Mucosa of descending colon (tissue), 3 donors: ENCODE data around the gene IRF7. TPM values are rescaled to one million over a fixed set of nuclear protein-coding genes. Genes with fewer than 3 reads are reported as not detected.

Source experiments
- ATAC-seq: fragments of 200-7000 bp; cut with Tn5 transposase; one replicate; pipeline ENCODE4 v1.9.1; 2020; ENCODE audit warnings: mild to moderate bottlenecking, moderate library complexity
- DNase-seq, 3 donors: peaks; one replicate each; pipeline ENCODE4 v3.0.0-alpha.2; 2020
- H3K36me3 ChIP-seq: fragments of 200-600 bp; one replicate; pipeline ENCODE4 v1.8.0; 2021; ENCODE audit warnings: low read depth, mild to moderate bottlenecking
- H3K4me1 ChIP-seq: fragments of 200-600 bp; one replicate; pipeline ENCODE4 v1.8.0; 2021; ENCODE audit warnings: low read depth, mild to moderate bottlenecking
- H3K4me3 ChIP-seq: fragments of 200-600 bp; one replicate; pipeline ENCODE4 v1.8.0; 2021; ENCODE audit warnings: mild to moderate bottlenecking
- H3K9me3 ChIP-seq: fragments of 200-600 bp; one replicate; pipeline ENCODE4 v1.8.0; 2021; ENCODE audit warnings: mild to moderate bottlenecking
- intact Hi-C, 2 donors: fragments of 100-400 bp; cut with DNase I in 1 of 2; cut with micrococcal nuclease in 1 of 2; formaldehyde crosslinking; loops; one replicate each; pipeline versions ENCODE4 v1.11.0 to v1.11.1; 2022; cut with DNase I, micrococcal nuclease
- total RNA-seq, 3 donors: library from RNA; stranded (reverse); fragmentation: NEBNext Ultra II Directional in 2 of 3; extraction: Animal tissue kit (Norgen Biotek cat#: 25700) in 2 of 3; gene quantifications; one replicate each; pipeline versions ENCODE4 v1.2.1 to v1.2.4, GENCODE V29; 2021 to 2023
- TF ChIP-seq, protein P1 (sequence below): fragments of 200-600 bp; IDR thresholded peaks from one replicate; pipeline ENCODE4 v1.8.0; 2022; ENCODE audit warnings: antibody characterized with exemption, mild to moderate bottlenecking
- donor health status: DM: no; HTN: no; CAD: no; lungs with moderate emphysema.
- donor health status: DM: no; HTN: no; CAD: no.
- donor health status: DM: no; HTN: yes; CAD: no.

Gene IRF7
- total RNA-seq, 3 donors from 2014 or later = 26.9 to 36.1 (median 27.8) TPM

DNA sequence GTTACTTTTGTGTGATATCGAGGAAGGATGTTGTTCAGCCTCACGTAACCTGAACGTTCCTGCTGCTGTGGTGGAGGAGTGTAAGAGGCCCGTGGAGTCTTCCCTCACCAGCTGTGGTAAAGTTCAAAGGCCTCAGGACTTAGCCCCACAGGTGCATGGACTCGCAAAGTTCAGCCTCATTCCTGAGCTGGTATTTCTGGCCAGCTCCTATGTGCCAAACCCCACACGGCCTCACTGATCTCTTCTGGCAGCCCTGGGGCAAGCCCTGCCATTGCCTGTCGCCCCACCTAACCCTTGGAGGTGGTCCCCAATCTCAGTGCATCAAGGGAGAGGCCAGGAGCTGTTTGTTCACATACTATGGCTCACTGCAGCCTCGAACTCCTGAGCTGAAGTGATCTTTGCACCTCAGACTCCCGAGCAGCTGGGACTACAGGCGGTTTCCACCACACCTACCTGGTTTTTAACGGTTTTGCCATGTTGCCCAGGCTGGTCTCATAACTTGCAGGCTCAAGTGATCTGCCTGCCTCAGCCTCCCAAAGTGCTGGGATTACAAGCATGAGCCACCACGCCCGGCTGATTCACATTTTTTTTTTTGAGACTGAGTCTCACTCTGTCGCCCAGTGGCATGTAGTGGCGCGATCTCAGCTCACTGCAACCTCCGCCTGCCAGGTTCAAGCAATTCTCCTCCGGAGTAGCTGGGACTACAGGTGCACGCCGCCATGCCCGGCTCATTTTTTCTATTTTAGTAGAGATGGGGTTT lies 37.3 kb downstream of the IRF7 start:
- Histone ChIP-seq H3K4me3 (no peak overlapping the region), H3K4me1 (peaks cover 34% of the 10 kb centered on the region), H3K36me3 (no peaks in the 10 kb centered on the region), H3K9me3 (no peaks in the 10 kb centered on the region)
- intact Hi-C loops = no loop called here
- TF ChIP-seq, protein P1, sequence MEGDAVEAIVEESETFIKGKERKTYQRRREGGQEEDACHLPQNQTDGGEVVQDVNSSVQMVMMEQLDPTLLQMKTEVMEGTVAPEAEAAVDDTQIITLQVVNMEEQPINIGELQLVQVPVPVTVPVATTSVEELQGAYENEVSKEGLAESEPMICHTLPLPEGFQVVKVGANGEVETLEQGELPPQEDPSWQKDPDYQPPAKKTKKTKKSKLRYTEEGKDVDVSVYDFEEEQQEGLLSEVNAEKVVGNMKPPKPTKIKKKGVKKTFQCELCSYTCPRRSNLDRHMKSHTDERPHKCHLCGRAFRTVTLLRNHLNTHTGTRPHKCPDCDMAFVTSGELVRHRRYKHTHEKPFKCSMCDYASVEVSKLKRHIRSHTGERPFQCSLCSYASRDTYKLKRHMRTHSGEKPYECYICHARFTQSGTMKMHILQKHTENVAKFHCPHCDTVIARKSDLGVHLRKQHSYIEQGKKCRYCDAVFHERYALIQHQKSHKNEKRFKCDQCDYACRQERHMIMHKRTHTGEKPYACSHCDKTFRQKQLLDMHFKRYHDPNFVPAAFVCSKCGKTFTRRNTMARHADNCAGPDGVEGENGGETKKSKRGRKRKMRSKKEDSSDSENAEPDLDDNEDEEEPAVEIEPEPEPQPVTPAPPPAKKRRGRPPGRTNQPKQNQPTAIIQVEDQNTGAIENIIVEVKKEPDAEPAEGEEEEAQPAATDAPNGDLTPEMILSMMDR = no peak
- ATAC-seq (no peak), DNase-seq (peak in 1 of 3 donors; percentile 24)

DNA sequence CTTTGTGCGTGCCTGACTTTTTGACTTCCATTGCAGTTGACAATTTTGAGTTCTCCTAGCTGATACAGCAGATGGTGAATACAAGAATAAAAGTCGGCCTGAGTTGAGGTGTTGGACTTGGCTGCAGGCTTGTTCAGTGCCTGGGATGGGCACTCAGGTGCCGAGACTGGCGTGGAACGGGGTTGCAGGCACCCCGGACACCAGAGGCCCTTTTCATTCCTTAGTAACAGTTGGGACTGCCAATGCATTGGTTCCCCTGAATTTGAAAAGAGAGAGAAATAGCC lies 38.2 kb downstream of the IRF7 start:
- DNase-seq (peak in 1 of 3 donors; percentile 20), ATAC-seq (no peak)
- TF ChIP-seq, protein P1 = no peak
- intact Hi-C loops = no loop called here
- H3K4me3 ChIP-seq = no peak overlapping the region
- H3K36me3 ChIP-seq = no peaks in the 10 kb centered on the region
- H3K4me1 ChIP-seq = peaks cover 34% of the 10 kb centered on the region
- H3K9me3 ChIP-seq = no peaks in the 10 kb centered on the region

DNA sequence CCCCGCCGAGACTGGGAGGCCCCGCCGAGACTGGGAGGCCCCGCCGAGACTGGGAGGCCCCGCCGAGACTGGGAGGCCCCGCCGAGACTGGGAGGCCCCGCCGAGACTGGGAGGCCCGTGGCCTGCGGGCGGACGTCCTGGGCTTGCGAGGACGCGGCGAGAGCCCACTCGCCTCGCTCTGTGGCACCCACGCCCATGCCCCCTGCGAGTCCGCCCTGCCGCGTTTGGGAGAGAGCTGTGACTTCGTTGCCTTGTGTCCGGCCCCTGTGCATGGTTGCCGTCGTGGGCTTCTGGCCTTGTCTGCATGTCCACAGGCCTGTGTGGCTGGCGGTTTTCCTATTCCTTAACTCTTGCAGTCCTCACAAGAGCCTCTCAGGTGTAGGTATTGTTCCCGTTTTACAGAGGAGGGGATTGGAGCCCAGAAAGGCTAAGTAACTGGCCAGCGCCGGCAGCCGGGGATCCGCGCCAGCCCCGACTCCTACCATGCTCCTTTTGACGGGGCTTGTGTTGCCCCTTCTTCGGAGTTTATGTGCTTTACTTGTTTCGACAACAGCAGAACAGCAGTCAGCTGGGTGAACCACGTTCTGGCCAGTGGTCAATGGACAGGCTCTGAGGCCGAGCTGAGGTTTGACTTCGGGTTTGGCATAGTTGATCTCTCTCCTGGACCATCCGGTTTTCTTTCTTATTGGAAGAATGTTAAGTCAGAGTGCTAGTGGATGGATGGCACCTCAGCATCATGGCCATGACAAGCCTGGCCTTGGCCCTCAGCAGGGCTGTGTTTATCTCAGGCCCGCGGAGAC lies 38.7 kb downstream of the IRF7 start:
- intact Hi-C loops = no loop called here
- ATAC-seq (no peak), DNase-seq (peak in 2 of 3 donors; percentile 52 to 65)
- TF ChIP-seq, protein P1 = no peak
- Histone ChIP-seq H3K4me3 (peak overlapping the region; percentile 57), H3K9me3 (no peaks in the 10 kb centered on the region), H3K4me1 (peaks cover 34% of the 10 kb centered on the region), H3K36me3 (no peaks in the 10 kb centered on the region)

DNA sequence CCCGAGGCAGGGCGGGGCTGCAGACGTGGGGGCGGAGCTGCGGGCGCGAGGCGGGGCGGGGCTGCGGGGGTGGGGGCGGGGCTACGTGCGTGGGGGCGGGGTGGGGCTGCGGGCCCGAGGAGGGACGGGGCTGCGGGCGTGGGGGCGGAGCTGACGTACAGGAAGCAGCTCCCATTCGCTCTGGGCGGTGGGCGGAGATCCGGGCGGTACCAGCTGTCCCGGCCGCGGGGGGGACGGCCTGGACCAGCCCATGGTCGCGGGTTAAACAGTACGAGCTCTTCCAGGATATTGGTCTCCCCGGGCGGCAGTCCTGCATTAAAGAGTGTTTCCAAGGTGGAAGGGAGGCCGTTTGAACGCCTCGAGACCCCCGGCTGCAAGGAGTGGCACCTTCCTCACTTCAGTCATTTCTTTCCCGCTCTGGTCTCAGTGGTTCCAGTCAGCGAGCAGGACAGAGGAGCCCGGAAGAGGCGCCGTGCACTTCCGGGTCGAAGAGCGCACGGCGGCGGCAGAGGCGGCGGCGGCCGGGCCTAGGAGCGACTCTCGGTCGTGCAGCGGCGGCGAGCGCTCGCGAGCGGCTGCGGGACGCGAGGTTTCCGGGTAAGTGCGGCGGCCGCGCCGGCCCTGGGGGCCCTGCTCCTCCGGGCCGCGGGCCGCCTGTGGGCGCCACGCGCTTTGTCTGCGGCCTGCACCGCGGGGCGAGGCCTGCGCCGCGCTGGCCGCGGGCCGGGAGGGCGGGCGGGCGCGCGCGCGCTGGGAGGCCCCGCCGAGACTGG lies 39.6 kb downstream of the IRF7 start, which contains the start of gene PHRF1:
PHRF1 (plus strand) TSS at position 475 of the 773 bp plus-strand sequence. CDS start 5,043 bp downstream, outside the sequence.
- peak; percentile 94 to 99 (median 96) for DNase-seq
- Histone ChIP-seq H3K4me3 (peak within 1 kb of the TSS; percentile 57), H3K4me1 (peaks cover 34% of the 10 kb centered on the region), H3K9me3 (no peaks in the 10 kb centered on the region), H3K36me3 (no peaks in the 10 kb centered on the region)
- intact Hi-C loops = no loop called here
- ATAC-seq = peak; percentile 91
- TF ChIP-seq, protein P1 = no peak

DNA sequence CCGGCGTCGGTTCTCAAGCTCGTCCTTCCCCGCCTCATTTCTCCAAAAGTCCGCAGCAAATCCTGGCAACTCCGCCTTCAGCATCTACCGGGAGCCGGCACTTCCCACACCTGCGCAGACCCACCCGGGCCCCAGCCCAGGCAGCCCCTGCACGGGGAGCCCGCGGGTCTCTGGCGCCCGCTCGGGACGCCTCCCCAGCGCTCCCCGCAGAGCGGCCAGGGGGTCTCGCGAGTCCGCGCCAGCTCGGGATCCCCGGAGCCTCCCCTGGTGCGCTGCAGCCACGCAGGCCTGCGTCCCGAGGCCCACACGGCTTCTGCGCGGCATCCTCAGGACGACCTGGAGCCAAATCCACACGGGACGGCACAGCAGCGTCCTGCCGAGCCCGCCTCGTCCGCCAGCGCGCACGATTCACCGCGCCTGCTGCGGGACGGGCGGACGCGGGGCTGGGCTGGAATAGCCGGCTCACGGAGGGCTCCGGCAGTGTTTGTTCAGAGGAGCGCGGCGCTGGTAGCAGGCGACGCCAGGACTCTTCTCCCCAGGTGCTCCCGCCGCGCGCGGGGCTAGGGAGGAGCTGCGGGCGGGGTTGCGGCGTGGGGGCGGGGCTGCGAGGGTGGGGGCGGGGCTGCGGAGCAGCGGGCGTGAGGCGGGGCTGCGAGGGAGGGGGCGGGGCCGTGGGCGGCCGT lies 40.3 kb downstream of the IRF7 start:
- TF ChIP-seq, protein P1 = no peak
- intact Hi-C loops = no loop called here
- Histone ChIP-seq H3K9me3 (no peaks in the 10 kb centered on the region), H3K4me3 (peak overlapping the region; percentile 22), H3K4me1 (peaks cover 34% of the 10 kb centered on the region), H3K36me3 (no peaks in the 10 kb centered on the region)
- ATAC-seq (peak; percentile 18), DNase-seq (peak in 1 of 3 donors; percentile 73)
